Pancreas (tissue), 10 donors: ENCODE data around the gene EPHB2. TPM values are rescaled to one million over a fixed set of nuclear protein-coding genes. Genes with fewer than 3 reads are reported as not detected.

Experiments
- ATAC-seq, 4 donors: fragments of 200-7000 bp; cut with Tn5 transposase; one replicate each; pipeline versions ENCODE4 v1.8.0 to v1.9.1; 2020; ENCODE audit warnings: mild to moderate bottlenecking in 4 of 4, moderate library complexity in 4 of 4
- DNase-seq, 6 donors: peaks; one replicate each; pipeline ENCODE4 v3.0.0-alpha.2; 2020
- FAIRE-seq: peaks from 2 replicates; lab custom pipeline; 2012; peaks lifted over from hg19 to GRCh38; lab: Jason Lieb, UNC
- H3K27ac ChIP-seq, 4 donors: fragments of 200-600 bp; sonication (generic); 1 replicate in 3 of 4; 2 replicates in 1 of 4; pipeline versions ENCODE4 v1.5.0 to v1.8.0; 2020
- H3K27me3 ChIP-seq, 4 donors: fragments of 200-600 bp; one replicate each; pipeline ENCODE4 v1.8.0; 2021
- H3K36me3 ChIP-seq, 3 donors: fragments of 200-600 bp; sonication (generic) in 1 of 3; one replicate each; pipeline versions ENCODE4 v1.5.0 to v1.8.0; 2020 to 2021
- H3K4me1 ChIP-seq, 3 donors: fragments of 200-600 bp; one replicate each; pipeline ENCODE4 v1.8.0; 2021
- H3K4me3 ChIP-seq, 4 donors: fragments of 200-600 bp; sonication (generic) in 2 of 4; one replicate each; pipeline versions ENCODE4 v1.5.0 to v1.8.0; 2020 to 2021
- H3K9me3 ChIP-seq, 4 donors: fragments of 200-600 bp; one replicate each; pipeline ENCODE4 v1.8.0; 2021
- CTCF ChIP-seq, 4 donors: fragments of 200-600 bp; sonication (generic) in 3 of 4; IDR thresholded peaks; one replicate each; pipeline versions ENCODE4 v1.5.0 to v1.8.0; 2021; ENCODE audit warnings: antibody characterized with exemption in 4 of 4
- WGBS, 2 donors: extraction: QIAGEN DNeasy Blood & Tissue Kit; methylation state at CpG; one replicate each; pipeline ENCODE4 v1.1.7; 2013; 5-methylcytosine and 5-hydroxymethylcytosine counted together
- intact Hi-C, 3 donors: fragments of 100-400 bp; cut with DNase I; formaldehyde crosslinking; loops; one replicate each; pipeline versions ENCODE4 v1.11.1 to v1.14.2; 2022
- polyA plus RNA-seq, 2 donors: library from polyadenylated mRNA; stranded (reverse); fragments of 200-250 nt; gene quantifications; one replicate each; pipeline ENCODE4 v1.2.3, GENCODE V29; 2013
- total RNA-seq, 6 donors: library from RNA; stranded (reverse); fragmentation: NEBNext Ultra II Directional in 4 of 6; extraction: Animal tissue kit (Norgen Biotek cat#: 25700) in 4 of 6; gene quantifications; one replicate each; pipeline versions ENCODE4 v1.2.1 to v1.2.4, GENCODE V29; 2021 to 2023
- donor health status: healthy with polysubstance abuse.
- donor health status: DM: no; HTN: no; CAD: no; lungs with moderate emphysema.
- donor health status: DM: no; HTN: no; CAD: no.
- donor health status: control.
- donor health status: control.
- donor health status: Bipolar disorder and iron deficiency.
- donor health status: DM: yes; HTN: yes; CAD: no.
- donor health status: DM: no; HTN: no; CAD: no.
- donor health status: DM: no; HTN: no; CAD: no.
- donor health status: DM: yes; HTN: yes; CAD: no.

Gene EPHB2
- total and polyA plus RNA-seq, 8 donors, result 1.3 to 10.0 (median 4.4) TPM

- Histone ChIP-seq H3K27me3 (no peaks in the 10 kb centered on the region), H3K4me3 (no peak overlapping the region), H3K27ac (no peak overlapping the region), H3K4me1 (no peaks in the 10 kb centered on the region), H3K36me3 (no peaks in the 10 kb centered on the region), H3K9me3 (no peaks in the 10 kb centered on the region)
- WGBS, 2 donors, result 89 to 93% methylated on average over 5 of the region's 5 CpGs
- DNase-seq (peak in 1 of 6 donors; percentile 19), ATAC-seq (no peak), FAIRE-seq (no peak)
- no peak for TF ChIP-seq CTCF (IDR thresholded peaks at IDR 0.05)
- intact Hi-C loops, result no loop called here
Observed at GRCh38 chr1:22844621-22845020, 134.0 kb downstream of the EPHB2 start.

- no peak for ATAC-seq
- Histone ChIP-seq H3K36me3 (no peaks in the 10 kb centered on the region), H3K4me1 (no peaks in the 10 kb centered on the region), H3K27me3 (no peaks in the 10 kb centered on the region), H3K9me3 (no peaks in the 10 kb centered on the region), H3K27ac (no peak overlapping the region), H3K4me3 (no peak overlapping the region)
- FAIRE-seq, result no peak
- intact Hi-C loops, result no loop called here
- TF ChIP-seq CTCF (IDR thresholded peaks at IDR 0.05), result no peak
- DNase-seq, result no peak
- WGBS, 2 donors, result 61 to 65% methylated on average over 4 of the region's 4 CpGs
Observed at GRCh38 chr1:22845398-22845935, 134.8 kb downstream of the EPHB2 start.

DNA sequence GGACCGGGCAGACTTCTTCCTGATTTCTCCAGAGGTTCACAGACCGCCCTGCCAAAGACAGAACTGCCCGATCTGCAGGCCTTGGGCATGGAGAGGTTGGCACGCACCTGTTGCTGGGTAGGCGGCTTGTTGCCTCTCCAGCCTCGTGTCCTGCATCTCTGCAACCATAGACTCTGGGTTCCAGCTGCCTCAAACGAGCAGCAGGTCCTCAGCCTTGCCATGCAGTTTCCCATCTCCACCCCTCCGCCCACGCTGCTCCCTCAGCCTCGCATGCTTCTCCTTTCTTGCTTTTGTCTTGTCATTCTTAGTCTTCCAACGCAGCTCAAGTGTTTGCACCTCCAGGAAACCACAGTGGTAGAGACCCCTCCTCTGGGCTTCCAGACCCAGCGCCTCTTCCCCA is 135.8 kb downstream of the EPHB2 start:
- H3K4me1 ChIP-seq, result no peaks in the 10 kb centered on the region
- TF ChIP-seq CTCF (IDR thresholded peaks at IDR 0.05), result no peak
- intact Hi-C loops, result no loop called here
- ATAC-seq (peak in 1 of 4 donors; percentile 55), FAIRE-seq (no peak), DNase-seq (no peak)
- no peaks in the 10 kb centered on the region for H3K27me3 ChIP-seq
- H3K36me3 ChIP-seq, result no peaks in the 10 kb centered on the region
- H3K4me3 ChIP-seq, result no peak overlapping the region
- 86 to 89% methylated on average over 12 of the region's 12 CpGs for WGBS, 2 donors
- H3K27ac ChIP-seq, result no peak overlapping the region
- H3K9me3 ChIP-seq, result no peaks in the 10 kb centered on the region

GRCh38 chr1:22847249-22847648 is 136.6 kb downstream of the EPHB2 start:
- intact Hi-C loops, result no loop called here
- 69 to 80% methylated on average over 2 of the region's 2 CpGs for WGBS, 2 donors
- H3K27ac ChIP-seq, result no peak overlapping the region
- ATAC-seq (no peak), FAIRE-seq (no peak), DNase-seq (no peak)
- no peak overlapping the region for H3K4me3 ChIP-seq
- H3K4me1 ChIP-seq, result no peaks in the 10 kb centered on the region
- no peaks in the 10 kb centered on the region for H3K9me3 ChIP-seq
- no peaks in the 10 kb centered on the region for H3K27me3 ChIP-seq
- H3K36me3 ChIP-seq, result no peaks in the 10 kb centered on the region
- TF ChIP-seq CTCF (IDR thresholded peaks at IDR 0.05), result no peak

- intact Hi-C loops, result no loop called here
- Histone ChIP-seq H3K9me3 (no peaks in the 10 kb centered on the region), H3K4me1 (no peaks in the 10 kb centered on the region), H3K36me3 (no peaks in the 10 kb centered on the region), H3K4me3 (no peak overlapping the region), H3K27ac (no peak overlapping the region), H3K27me3 (no peaks in the 10 kb centered on the region)
- no peak for DNase-seq
- no peak for TF ChIP-seq CTCF (IDR thresholded peaks at IDR 0.05)
- WGBS, 2 donors, result 81 to 100% methylated on average over 2 of the region's 2 CpGs
- no peak for FAIRE-seq
- ATAC-seq, result no peak
Observed at GRCh38 chr1:22847709-22848108, 137.1 kb downstream of the EPHB2 start.
